Brain microvascular endothelial cell (primary cell): Measurements from ENCODE around the gene ZNF823.
"Not testable (repeated sequence)": the region's sequence is repeated elsewhere in the genome, so short reads cannot be mapped to it uniquely, and the experiment has no call there.

Source experiments
- DNase-seq: peaks from one replicate; pipeline ENCODE4 v3.0.0-alpha.2; 2020
- H3K27ac ChIP-seq: fragments of 250-450 bp; sonication (Bioruptor Pico); 2 replicates; pipeline ENCODE4 v1.5.1; 2020; ENCODE audit warnings: mild to moderate bottlenecking, moderate library complexity
- H3K27me3 ChIP-seq: fragments of 250-450 bp; sonication (Bioruptor Pico); replicated peaks from 2 replicates; pipeline ENCODE4 v1.5.1; 2020; ENCODE audit warnings: mild to moderate bottlenecking
- H3K36me3 ChIP-seq: fragments of 250-450 bp; sonication (Bioruptor Pico); replicated peaks from 2 replicates; pipeline ENCODE4 v1.5.1; 2020; ENCODE audit warnings: mild to moderate bottlenecking
- H3K4me3 ChIP-seq: 2 replicates; pipeline ENCODE4 v1.5.1; 2011; ENCODE audit warnings: low read depth, mild to moderate bottlenecking, control low read depth, low read length, moderate library complexity
- CTCF ChIP-seq: IDR thresholded peaks from 2 replicates; pipeline ENCODE4 v1.5.1; 2011; ENCODE audit warnings: low read depth, mild to moderate bottlenecking, moderate library complexity, low read length, control low read depth, inconsistent platforms; ENCODE audit errors: missing control alignments
- in situ Hi-C: cut with HindIII; loops from 2 replicates; pipeline ENCODE4 v1.10.0; 2017; ENCODE audit warnings: low sequenced_read_pairs, low pct_ligation_motif_present

ZNF823 gene

GRCh38 chr19:11680689-11681302, 58.0 kb downstream of the ZNF823 start:
- no peaks in the 10 kb centered on the region for H3K27me3 ChIP-seq
- no peak for TF ChIP-seq CTCF
- DNase-seq: no peak
- no peak overlapping the region for H3K27ac ChIP-seq
- in situ Hi-C loops: no loop called here
- H3K36me3 ChIP-seq: no peaks in the 10 kb centered on the region
- H3K4me3 ChIP-seq: no peak overlapping the region

GRCh38 chr19:11678504-11678903, 60.2 kb downstream of the ZNF823 start:
- in situ Hi-C loops: no loop called here
- Histone ChIP-seq H3K4me3 (no peak overlapping the region), H3K27me3 (no peaks in the 10 kb centered on the region), H3K27ac (no peak overlapping the region), H3K36me3 (no peaks in the 10 kb centered on the region)
- no peak for TF ChIP-seq CTCF
- DNase-seq: no peak

- H3K4me3 ChIP-seq, DNase-seq, in situ Hi-C loops: not testable (repeated sequence)
These were observed 61.8 kb downstream of the ZNF823 start for GRCh38 chr19:11676661-11677600.

GRCh38 chr19:11675569-11675968, 63.2 kb downstream of the ZNF823 start:
- in situ Hi-C loops: no loop called here
- Histone ChIP-seq H3K27me3 (no peaks in the 10 kb centered on the region), H3K36me3 (no peaks in the 10 kb centered on the region), H3K27ac (no peak overlapping the region), H3K4me3 (no peak overlapping the region)
- DNase-seq: no peak
- TF ChIP-seq CTCF: no peak

More at GRCh38 chr19:11676661-11677600, 61.8 kb downstream of the ZNF823 start:
- not testable (repeated sequence) for H3K27ac ChIP-seq, H3K27me3 ChIP-seq, H3K36me3 ChIP-seq

GRCh38 chr19:11674067-11674492, 64.7 kb downstream of the ZNF823 start:
- H3K36me3 ChIP-seq: no peaks in the 10 kb centered on the region
- no peak for TF ChIP-seq CTCF
- H3K27me3 ChIP-seq: no peaks in the 10 kb centered on the region
- in situ Hi-C loops: no loop called here
- H3K4me3 ChIP-seq: peak overlapping the region; percentile 53
- no peak for DNase-seq
- no peak overlapping the region for H3K27ac ChIP-seq

- DNase-seq: peak; percentile 58
- Histone ChIP-seq H3K36me3 (no peaks in the 10 kb centered on the region), H3K27ac (no peak overlapping the region), H3K27me3 (no peaks in the 10 kb centered on the region), H3K4me3 (peak overlapping the region; percentile 53)
- TF ChIP-seq CTCF: peak; percentile 90
- in situ Hi-C loops: no loop called here
These were observed 65.1 kb downstream of the ZNF823 start for GRCh38 chr19:11673608-11674041.
